LoVo (cell line): ENCODE data around the gene LGALS7B.
"Not testable (repeated sequence)": the region's sequence is repeated elsewhere in the genome, so short reads cannot be mapped to it uniquely, and the experiment has no call there.

ENCODE experiments used
- DNase-seq: peaks from one replicate; pipeline ENCODE4 v3.0.0-alpha.2; 2016; ENCODE audit warnings: low spot score

Gene LGALS7B

GRCh38 chr19:38821230-38821825 lies 32.3 kb downstream of the LGALS7B start:
- DNase-seq: not testable (repeated sequence)

DNA sequence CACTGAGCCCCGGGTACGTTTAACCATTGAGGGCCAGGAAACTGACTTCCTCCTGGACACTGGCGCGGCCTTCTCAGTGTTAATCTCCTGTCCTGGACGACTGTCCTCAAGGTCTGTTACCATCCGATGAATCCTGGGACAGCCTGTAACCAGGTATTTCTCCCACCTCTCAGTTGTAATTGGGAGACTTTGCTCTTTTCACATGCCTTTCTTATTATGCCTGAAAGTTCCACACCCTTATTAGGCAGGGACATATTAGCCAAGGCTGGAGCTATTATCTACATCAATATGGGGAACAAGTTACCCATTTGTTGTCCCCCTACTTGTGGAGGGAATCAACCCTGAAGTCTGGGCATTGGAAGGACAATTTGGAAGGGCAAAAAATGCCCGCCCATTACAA lies 36.9 kb downstream of the LGALS7B start:
- DNase-seq: not testable (repeated sequence)

GRCh38 chr19:38826856-38827551 lies 38.0 kb downstream of the LGALS7B start:
- no peak for DNase-seq

DNA sequence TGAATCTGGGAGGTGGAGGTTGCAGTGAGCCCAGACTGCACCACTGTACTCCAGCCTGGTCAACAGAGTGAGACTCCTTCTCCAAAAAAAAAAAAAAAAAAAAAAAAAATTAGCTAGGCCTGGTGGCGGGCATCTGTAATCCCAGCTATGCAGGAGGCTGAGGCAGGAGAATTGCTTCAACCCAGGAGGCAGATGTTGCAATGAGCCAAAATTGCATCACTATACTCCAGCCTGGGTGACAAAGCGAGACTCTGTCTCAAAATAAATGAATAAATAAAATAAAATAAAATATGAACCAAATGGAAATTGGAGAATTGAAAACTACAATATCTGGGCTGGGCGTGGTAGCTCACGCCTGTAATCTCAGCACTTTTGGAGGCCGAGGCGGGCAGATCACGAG lies 40.2 kb downstream of the LGALS7B start:
- not testable (repeated sequence) for DNase-seq

DNA sequence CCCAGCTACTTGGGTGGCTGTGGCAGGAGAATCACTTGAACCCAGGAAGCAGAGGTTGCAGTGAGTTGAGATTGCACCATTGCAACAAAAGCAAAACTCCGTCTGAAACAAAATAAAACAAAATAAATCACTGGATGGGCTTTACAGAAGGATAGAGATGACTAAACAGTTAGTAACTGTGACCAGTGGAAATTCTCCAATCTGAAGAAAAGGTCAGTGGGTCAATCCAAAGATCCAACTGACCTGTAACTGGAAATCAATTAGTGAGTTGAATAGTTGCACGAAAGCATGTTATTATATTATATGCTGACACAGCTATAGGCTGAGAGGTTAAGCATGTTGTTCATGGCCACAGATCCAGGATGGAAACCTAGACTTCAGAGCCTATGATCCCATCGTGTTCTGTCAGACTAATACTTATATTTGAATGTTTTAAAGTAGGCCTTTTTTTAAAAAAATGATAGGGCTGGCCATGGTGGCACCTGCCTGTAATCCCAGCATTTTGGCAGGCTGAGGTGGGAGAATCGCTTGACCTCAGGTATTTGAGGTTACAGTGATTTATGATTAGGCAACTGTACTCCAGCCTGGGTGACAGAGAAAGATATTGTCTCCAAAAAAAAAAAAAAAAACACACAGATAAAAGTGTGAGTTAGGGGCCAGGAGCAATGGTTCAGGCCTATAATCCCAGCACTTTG lies 41.2 kb downstream of the LGALS7B start:
- no peak for DNase-seq

DNA sequence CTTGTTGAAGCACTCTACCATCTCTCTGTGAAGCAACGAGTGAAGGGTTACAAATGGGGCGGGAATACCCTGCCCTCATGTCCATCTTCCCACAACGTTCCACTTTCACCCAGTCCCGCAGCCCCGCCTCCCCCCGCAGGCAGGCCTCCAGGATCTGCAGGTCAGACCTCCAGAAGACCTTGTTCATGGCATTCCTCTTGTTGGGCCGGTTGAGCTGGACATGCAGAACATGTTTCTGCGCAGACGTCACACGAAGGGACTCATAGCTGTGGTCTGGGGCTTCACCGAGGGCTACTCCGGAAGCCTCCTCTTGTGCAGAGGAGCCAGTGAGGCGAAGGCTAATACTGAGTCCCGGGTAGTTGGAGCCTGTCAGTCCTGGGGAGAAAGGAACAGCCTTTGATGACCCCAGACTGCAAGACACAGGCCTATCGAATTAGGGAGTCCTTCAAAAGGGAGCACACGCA lies 42.2 kb downstream of the LGALS7B start:
- DNase-seq: peak; percentile 49

GRCh38 chr19:38833092-38833425 lies 44.1 kb downstream of the LGALS7B start:
- no peak for DNase-seq

GRCh38 chr19:38834104-38834490 lies 45.1 kb downstream of the LGALS7B start:
- no peak for DNase-seq

- no peak for DNase-seq
These were observed 45.6 kb downstream of the LGALS7B start for GRCh38 chr19:38834590-38834989.

GRCh38 chr19:38836159-38836982 lies 47.4 kb downstream of the LGALS7B start:
- no peak for DNase-seq

- no peak for DNase-seq
These were observed 48.1 kb downstream of the LGALS7B start for GRCh38 chr19:38836983-38837626.

DNA sequence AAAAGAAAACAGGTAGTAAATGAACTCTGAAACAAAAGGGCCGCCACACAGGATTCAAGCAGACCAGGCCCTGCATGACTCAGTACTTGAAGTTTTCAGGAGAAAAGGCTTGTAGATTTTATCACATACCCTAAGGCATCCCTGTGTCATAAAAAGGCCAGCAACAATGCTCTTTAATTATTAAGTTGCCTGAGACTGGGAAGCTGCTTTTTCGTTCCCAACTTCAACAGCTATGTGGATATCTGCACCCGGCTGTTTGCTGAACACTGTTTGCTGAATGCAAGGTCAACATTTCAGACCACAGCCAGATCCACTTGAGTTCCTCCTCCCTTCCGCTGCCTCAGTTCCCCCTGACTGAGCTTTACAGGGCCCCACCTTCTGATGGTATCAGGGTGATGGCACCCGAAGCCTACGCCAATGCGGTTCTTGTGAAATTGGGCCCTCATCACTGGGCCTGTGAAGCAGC lies 48.7 kb downstream of the LGALS7B start:
- no peak for DNase-seq

GRCh38 chr19:38838208-38838985 lies 49.4 kb downstream of the LGALS7B start:
- DNase-seq: no peak

DNA sequence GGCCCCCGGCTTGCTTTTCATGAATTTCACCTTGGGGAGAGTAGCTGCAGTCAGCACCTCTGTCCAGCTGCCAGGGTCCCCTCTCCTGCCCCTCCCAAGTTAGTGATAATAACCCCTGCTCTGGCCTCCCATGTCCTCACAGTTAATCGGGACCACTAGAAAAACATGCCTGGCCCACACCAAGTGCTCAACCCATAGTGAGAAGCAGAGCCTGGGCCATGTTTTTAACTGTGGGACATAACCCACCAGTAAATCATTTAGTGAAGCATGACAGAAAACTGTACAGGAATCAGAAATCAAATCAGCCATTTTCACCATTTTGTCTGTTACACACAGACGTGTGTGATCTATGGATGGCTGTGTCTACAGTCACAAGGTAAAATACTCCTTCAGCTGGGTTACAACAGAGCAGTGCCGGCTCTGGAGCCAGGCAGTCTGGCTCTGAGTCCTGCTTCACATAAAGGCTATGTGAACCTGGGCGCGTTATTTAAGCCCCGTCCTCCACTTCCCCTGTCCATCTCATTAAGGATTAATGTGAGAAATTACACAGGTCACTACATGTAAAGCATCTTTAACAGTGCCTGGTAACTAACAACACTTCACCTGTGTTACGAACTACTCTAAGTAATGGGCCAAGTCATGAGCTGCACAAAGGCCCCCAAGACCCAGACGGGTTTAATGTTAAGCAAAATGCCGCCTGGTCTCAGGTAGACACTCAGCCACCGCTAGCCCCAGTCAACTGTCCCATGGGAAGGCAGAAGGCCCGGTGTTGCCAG lies 50.2 kb downstream of the LGALS7B start:
- DNase-seq: no peak

DNA sequence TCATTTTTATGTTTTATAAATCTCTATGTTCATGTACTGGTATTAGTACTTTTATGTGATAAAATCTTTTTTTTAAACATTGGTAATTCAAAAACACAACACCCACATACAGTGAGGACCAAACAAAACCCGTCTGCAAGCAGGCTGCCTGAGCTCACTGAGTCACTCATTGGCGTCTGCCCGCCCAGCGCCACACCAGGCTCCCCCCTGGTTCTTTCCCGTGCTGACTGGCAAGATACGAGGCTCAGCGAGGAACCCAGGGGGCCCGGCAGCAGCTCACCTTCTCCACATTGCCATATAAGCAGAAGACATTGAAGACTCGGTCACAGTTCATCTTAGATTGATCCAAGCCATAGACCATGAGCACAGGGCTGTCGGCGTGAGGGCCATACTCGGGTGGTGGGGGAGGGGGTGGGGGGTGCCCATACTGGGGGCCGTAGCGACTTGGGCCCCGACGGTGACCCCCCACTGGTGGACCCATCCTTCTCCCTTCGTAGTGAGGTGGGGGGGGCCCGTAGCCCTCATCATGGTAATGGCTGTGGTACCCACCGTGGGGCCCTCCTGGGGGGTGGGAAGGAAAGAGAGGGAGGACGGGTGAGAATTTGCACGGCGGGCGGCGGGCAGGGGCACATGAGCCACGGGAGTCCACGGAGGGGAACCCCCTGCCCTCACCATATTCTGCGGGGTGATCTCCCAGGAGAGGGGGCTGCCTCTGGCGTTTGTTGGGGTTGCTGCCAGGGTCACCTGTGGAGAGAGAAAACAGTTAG lies 51.0 kb downstream of the LGALS7B start:
- DNase-seq: no peak

DNA sequence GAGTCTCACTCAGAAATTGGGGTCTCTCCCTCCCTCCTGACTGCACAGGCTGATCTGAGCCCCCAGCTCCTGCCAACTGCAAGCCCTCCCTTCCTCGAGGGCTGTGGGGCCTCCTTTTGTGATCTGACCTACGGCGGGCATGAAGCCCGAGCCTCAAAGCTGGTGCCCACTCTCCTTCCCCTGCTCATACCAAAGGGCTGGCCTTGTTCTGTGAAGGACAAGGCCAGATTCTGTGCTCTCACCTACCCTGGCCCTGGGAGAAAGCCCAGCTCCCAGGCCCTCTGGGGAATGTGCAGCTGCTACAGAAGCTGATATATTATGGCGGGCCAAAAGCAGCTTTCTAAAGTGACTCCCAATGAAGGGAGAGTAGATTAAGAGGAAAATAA lies 51.6 kb downstream of the LGALS7B start:
- no peak for DNase-seq
